Mesendoderm (in vitro differentiated cells): ENCODE data around the gene ASF1A.

Experiments used
- DNase-seq: peaks from one replicate; pipeline ENCODE4 v3.0.0; 2013
- H2AK5ac ChIP-seq: 2 replicates; pipeline ENCODE4 v1.6.1; 2013; ENCODE audit warnings: low read length, inconsistent platforms
- H2BK120ac ChIP-seq: 2 replicates; pipeline ENCODE4 v1.6.1; 2013; ENCODE audit warnings: low read depth, mild to moderate bottlenecking, low read length, moderate library complexity, mixed read lengths
- H2BK15ac ChIP-seq: replicated peaks from 2 replicates; pipeline ENCODE4 v1.6.1; 2013; ENCODE audit warnings: low read depth, mild to moderate bottlenecking, moderate library complexity
- H2BK5ac ChIP-seq: 2 replicates; pipeline ENCODE4 v1.6.1; 2013; ENCODE audit warnings: low read length, inconsistent platforms
- H3K18ac ChIP-seq: 2 replicates; pipeline ENCODE4 v1.6.1; 2013; ENCODE audit warnings: mild to moderate bottlenecking, low read length, mixed read lengths
- H3K23ac ChIP-seq: one replicate; pipeline ENCODE4 v1.6.1; 2013; ENCODE audit warnings: low read length
- H3K27ac ChIP-seq: 2 replicates; pipeline ENCODE4 v1.5.1; 2013; ENCODE audit warnings: low read depth, mild to moderate bottlenecking, inconsistent platforms, low read length, moderate library complexity
- H3K27me3 ChIP-seq: 2 replicates; pipeline ENCODE4 v1.6.1; 2013; ENCODE audit warnings: low read length, control low read depth, mild to moderate bottlenecking, inconsistent platforms; ENCODE audit not compliant: insufficient read depth, poor library complexity
- H3K36me3 ChIP-seq: 2 replicates; pipeline ENCODE4 v1.6.1; 2013; ENCODE audit warnings: low read length, inconsistent platforms; ENCODE audit not compliant: control insufficient read depth, insufficient read depth
- H3K4ac ChIP-seq: one replicate; pipeline ENCODE4 v1.6.1; 2013; ENCODE audit warnings: low read depth, mild to moderate bottlenecking, low read length, moderate library complexity
- H3K4me1 ChIP-seq: 2 replicates; pipeline ENCODE4 v1.6.1; 2013; ENCODE audit warnings: low read depth, low read length, inconsistent platforms; ENCODE audit not compliant: control insufficient read depth
- H3K4me2 ChIP-seq: 2 replicates; pipeline ENCODE4 v1.6.1; 2013; ENCODE audit warnings: low read length
- H3K4me3 ChIP-seq: 2 replicates; pipeline ENCODE4 v1.5.1; 2013; ENCODE audit warnings: mild to moderate bottlenecking, low read length
- H3K56ac ChIP-seq: one replicate; pipeline ENCODE4 v1.6.1; 2013; ENCODE audit warnings: low read length
- H3K79me1 ChIP-seq: 2 replicates; pipeline ENCODE4 v1.6.1; 2013; ENCODE audit warnings: low read length, inconsistent platforms
- H3K79me2 ChIP-seq: 2 replicates; pipeline ENCODE4 v1.6.1; 2013; ENCODE audit warnings: mild to moderate bottlenecking, low read length; ENCODE audit not compliant: control insufficient read depth, insufficient read depth
- H3K9ac ChIP-seq: 2 replicates; pipeline ENCODE4 v1.6.1; 2013; ENCODE audit warnings: low read length, inconsistent platforms
- H4K5ac ChIP-seq: one replicate; pipeline ENCODE4 v1.6.1; 2013; ENCODE audit warnings: low read length
- H4K8ac ChIP-seq: one replicate; pipeline ENCODE4 v1.6.1; 2013; ENCODE audit warnings: low read depth, mild to moderate bottlenecking, control low read depth, low read length, moderate library complexity
- WGBS: extraction: QIAGEN DNeasy Blood & Tissue Kit; methylation state at CpG from one replicate; pipeline ENCODE4 v1.1.7; 2013; ENCODE audit warnings: low lambda C conversion rate, missing lambda C conversion rate; ENCODE audit not compliant: insufficient coverage; ENCODE audit errors: extremely low coverage; 5-methylcytosine and 5-hydroxymethylcytosine counted together

ASF1A gene

DNA sequence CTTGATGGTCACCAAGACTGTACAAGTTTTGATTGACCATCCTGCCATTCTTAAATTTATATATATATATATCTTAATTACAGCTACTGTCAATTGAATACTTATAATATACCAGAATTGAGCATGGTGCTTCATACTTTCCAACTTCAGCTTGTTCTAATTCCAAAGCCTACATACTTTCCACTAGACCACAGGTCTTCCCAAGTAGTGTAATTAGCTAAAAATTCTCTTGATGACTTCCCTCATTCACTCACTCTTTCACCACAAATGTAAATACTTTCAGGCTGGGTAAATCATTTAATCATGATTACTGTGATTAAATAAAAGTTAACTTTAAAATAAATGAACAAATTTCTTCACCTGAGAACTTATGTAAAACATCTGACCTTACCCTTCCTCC is 3.4 kb downstream of the ASF1A start:
- no peak for DNase-seq
- no peak overlapping the region for H2BK120ac ChIP-seq
- H3K79me2 ChIP-seq, result peaks cover 54% of the 10 kb centered on the region
- H3K27ac ChIP-seq, result no peak overlapping the region
- peak overlapping the region; percentile 27 for H3K56ac ChIP-seq
- H3K4me1 ChIP-seq, result no peaks in the 10 kb centered on the region
- H3K9ac ChIP-seq, result peak overlapping the region; percentile 62
- H3K18ac ChIP-seq, result no peak overlapping the region
- H3K79me1 ChIP-seq, result peaks cover 2% of the 10 kb centered on the region
- no peak overlapping the region for H2BK15ac ChIP-seq
- no peaks in the 10 kb centered on the region for H3K27me3 ChIP-seq
- no peak overlapping the region for H3K4me3 ChIP-seq
- H4K8ac ChIP-seq, result peak overlapping the region; percentile 96
- H3K36me3 ChIP-seq, result no peaks in the 10 kb centered on the region
- H4K5ac ChIP-seq, result no peak overlapping the region
- H3K23ac ChIP-seq, result no peak overlapping the region
- H3K4ac ChIP-seq, result no peak overlapping the region
- H3K4me2 ChIP-seq, result no peak overlapping the region
- no peak overlapping the region for H2BK5ac ChIP-seq
- H2AK5ac ChIP-seq, result no peak overlapping the region

DNA sequence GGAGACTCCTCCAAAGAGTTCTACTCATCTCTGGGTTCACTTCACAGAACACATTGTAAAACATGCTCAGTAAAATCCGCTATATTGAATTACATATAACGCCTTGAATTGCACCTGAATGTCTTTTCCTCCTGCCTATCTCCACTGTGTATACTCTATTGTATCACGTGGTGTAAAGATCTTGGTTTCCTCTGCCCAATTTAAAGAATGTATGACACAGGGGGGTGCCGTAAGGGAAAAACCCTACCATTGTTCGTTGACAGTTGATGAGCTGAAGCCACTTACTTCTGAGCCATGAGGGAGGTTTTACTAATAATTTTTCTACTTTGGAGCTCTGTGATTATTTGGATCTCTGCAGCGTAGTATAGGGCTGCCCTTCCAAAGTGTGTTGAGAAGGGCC is 6.0 kb downstream of the ASF1A start:
- Histone ChIP-seq H3K27ac (no peak overlapping the region), H3K4me1 (peaks cover 2% of the 10 kb centered on the region), H3K36me3 (no peaks in the 10 kb centered on the region)

GRCh38 chr6:118902726-118903125 is 8.8 kb downstream of the ASF1A start:
- Histone ChIP-seq H3K56ac (no peak overlapping the region), H3K18ac (no peak overlapping the region), H3K36me3 (no peaks in the 10 kb centered on the region), H3K4me3 (no peak overlapping the region), H2BK120ac (no peak overlapping the region), H3K4ac (no peak overlapping the region), H3K23ac (no peak overlapping the region), H2BK5ac (no peak overlapping the region), H3K4me1 (peaks cover 2% of the 10 kb centered on the region), H3K9ac (no peak overlapping the region), H4K8ac (no peak overlapping the region), H4K5ac (no peak overlapping the region), H3K27ac (no peak overlapping the region), H3K27me3 (no peaks in the 10 kb centered on the region), H2AK5ac (no peak overlapping the region), H3K4me2 (no peak overlapping the region), H2BK15ac (no peak overlapping the region), H3K79me2 (peaks cover 33% of the 10 kb centered on the region), H3K79me1 (peaks cover 6% of the 10 kb centered on the region)
- no peak for DNase-seq

More for the DNA sequence above, 6.0 kb downstream of the ASF1A start:
- Histone ChIP-seq H3K4me3 (no peak overlapping the region), H3K56ac (no peak overlapping the region), H2AK5ac (no peak overlapping the region), H2BK15ac (no peak overlapping the region), H2BK120ac (no peak overlapping the region), H3K79me1 (peaks cover 6% of the 10 kb centered on the region), H3K4ac (no peak overlapping the region), H4K5ac (no peak overlapping the region), H4K8ac (no peak overlapping the region), H3K4me2 (no peak overlapping the region), H3K9ac (no peak overlapping the region), H3K23ac (no peak overlapping the region), H3K27me3 (no peaks in the 10 kb centered on the region), H3K79me2 (peaks cover 48% of the 10 kb centered on the region), H3K18ac (no peak overlapping the region), H2BK5ac (no peak overlapping the region)
- no CpG with 5 or more reads among the region's 6 CpGs for WGBS
- no peak for DNase-seq

DNA sequence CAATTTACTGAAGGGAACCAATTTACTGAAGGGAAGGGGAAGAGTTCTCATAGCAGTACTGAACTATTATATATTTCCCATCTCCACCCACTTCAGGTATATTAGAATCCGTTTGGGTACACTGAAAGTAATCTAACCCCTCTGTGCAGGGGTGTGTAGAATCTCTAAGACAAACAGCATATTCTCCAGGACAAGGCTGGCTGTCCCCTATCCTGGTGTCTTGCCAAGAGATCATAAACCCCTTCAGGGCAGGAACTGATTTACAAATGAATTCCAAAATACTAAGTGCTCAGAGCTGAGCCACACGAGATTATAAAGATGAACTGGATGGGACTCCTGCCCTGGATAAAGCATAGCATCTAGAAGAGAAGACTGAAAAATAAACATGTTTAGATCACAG is 9.2 kb downstream of the ASF1A start:
- Histone ChIP-seq H3K36me3 (no peaks in the 10 kb centered on the region), H3K4me3 (no peak overlapping the region)
- whole genome bisulfite sequencing, result no CpG with 5 or more reads among the region's 2 CpGs

GRCh38 chr6:118903691-118904090 is 9.7 kb downstream of the ASF1A start:
- no peaks in the 10 kb centered on the region for H3K36me3 ChIP-seq
- H3K56ac ChIP-seq, result no peak overlapping the region
- H3K27ac ChIP-seq, result no peak overlapping the region

More for the DNA sequence above, 9.2 kb downstream of the ASF1A start:
- DNase-seq, result no peak
- Histone ChIP-seq H3K23ac (no peak overlapping the region), H3K4me2 (no peak overlapping the region), H3K4ac (no peak overlapping the region), H3K18ac (peak overlapping the region; percentile 87), H4K8ac (no peak overlapping the region), H3K79me1 (peaks cover 6% of the 10 kb centered on the region), H2BK5ac (no peak overlapping the region), H3K9ac (no peak overlapping the region), H4K5ac (no peak overlapping the region), H3K27ac (no peak overlapping the region), H3K4me1 (peaks cover 2% of the 10 kb centered on the region), H3K56ac (no peak overlapping the region), H2BK120ac (no peak overlapping the region), H2BK15ac (peak overlapping the region; percentile 19), H3K79me2 (peaks cover 30% of the 10 kb centered on the region), H3K27me3 (no peaks in the 10 kb centered on the region), H2AK5ac (no peak overlapping the region)

GRCh38 chr6:118905084-118905483 is 11.1 kb downstream of the ASF1A start:
- Histone ChIP-seq H3K4ac (no peak overlapping the region), H3K79me2 (peaks cover 14% of the 10 kb centered on the region), H3K36me3 (no peaks in the 10 kb centered on the region), H4K8ac (no peak overlapping the region), H3K23ac (no peak overlapping the region), H3K79me1 (peaks cover 6% of the 10 kb centered on the region), H3K4me3 (no peak overlapping the region), H4K5ac (no peak overlapping the region), H2BK5ac (no peak overlapping the region), H3K27me3 (no peaks in the 10 kb centered on the region), H3K4me2 (no peak overlapping the region), H2BK120ac (no peak overlapping the region), H3K18ac (no peak overlapping the region), H3K56ac (no peak overlapping the region), H2AK5ac (no peak overlapping the region), H3K4me1 (peaks cover 2% of the 10 kb centered on the region), H3K27ac (no peak overlapping the region), H2BK15ac (no peak overlapping the region), H3K9ac (no peak overlapping the region)
- no peak for DNase-seq

More at GRCh38 chr6:118903691-118904090, 9.7 kb downstream of the ASF1A start:
- Histone ChIP-seq H2BK120ac (no peak overlapping the region), H3K18ac (no peak overlapping the region), H3K4me3 (no peak overlapping the region), H4K5ac (no peak overlapping the region), H2BK15ac (no peak overlapping the region), H3K27me3 (no peaks in the 10 kb centered on the region), H3K4ac (no peak overlapping the region), H2AK5ac (no peak overlapping the region), H3K79me1 (peaks cover 6% of the 10 kb centered on the region), H3K4me1 (peaks cover 2% of the 10 kb centered on the region), H2BK5ac (no peak overlapping the region), H3K23ac (no peak overlapping the region), H3K9ac (no peak overlapping the region), H3K4me2 (no peak overlapping the region), H3K79me2 (peaks cover 27% of the 10 kb centered on the region), H4K8ac (no peak overlapping the region)
- WGBS, result no CpG with 5 or more reads among the region's 6 CpGs
- peak; percentile 82 for DNase-seq
